GM19395 (cell line): ENCODE measurements around the gene BRD2.
"Not testable (repeated sequence)": the region's sequence is repeated elsewhere in the genome, so short reads cannot be mapped to it uniquely, and the experiment has no call there.

Experiments used
- ATAC-seq: cut with Tn5 transposase; IDR thresholded peaks from one replicate; pipeline ENCODE4 v1.9.1; 2021; ENCODE audit warnings: mild to moderate bottlenecking, moderate library complexity; ENCODE audit not compliant: unreplicated experiment

BRD2 gene

GRCh38 chr6:32968093-32968866 is at the start of gene BRD2:
BRD2 (plus strand) TSS chr6:32968594; CDS start chr6:32972899, 4,305 bp downstream.
- no peak for ATAC-seq

GRCh38 chr6:32920715-32921114 is 47.7 kb upstream of the BRD2 start:
- ATAC-seq, result no peak

GRCh38 chr6:32922083-32922482 is 46.3 kb upstream of the BRD2 start:
- ATAC-seq, result no peak

- no peak for ATAC-seq
These were observed 37.2 kb upstream of the BRD2 start for GRCh38 chr6:32931211-32931610.

- no peak for ATAC-seq
These were observed 36.1 kb upstream of the BRD2 start for GRCh38 chr6:32932132-32932868.

GRCh38 chr6:32933661-32934085 is 34.7 kb upstream of the BRD2 start:
- ATAC-seq, result no peak

GRCh38 chr6:32935551-32936238 is 32.7 kb upstream of the BRD2 start:
- no peak for ATAC-seq

GRCh38 chr6:32936239-32937152 is 31.9 kb upstream of the BRD2 start:
- ATAC-seq, result no peak

GRCh38 chr6:32937230-32937633 is 31.2 kb upstream of the BRD2 start:
- ATAC-seq, result no peak

- no peak for ATAC-seq
These were observed 29.9 kb upstream of the BRD2 start for GRCh38 chr6:32938494-32938893.

GRCh38 chr6:32940656-32941213 is 27.7 kb upstream of the BRD2 start, which contains the start of gene HLA-DMB:
HLA-DMB (minus strand) TSS chr6:32941028; CDS start chr6:32940807, 221 bp downstream.
- ATAC-seq, result peak; percentile 64

- ATAC-seq, result peak; percentile 63
These were observed 27.1 kb upstream of the BRD2 start for GRCh38 chr6:32941214-32941768.

GRCh38 chr6:32942555-32943123 is 25.8 kb upstream of the BRD2 start:
- ATAC-seq, result not testable (repeated sequence)

GRCh38 chr6:32943864-32944649 is 24.3 kb upstream of the BRD2 start:
- ATAC-seq, result peak; percentile 45

GRCh38 chr6:32945108-32945760 is 23.2 kb upstream of the BRD2 start:
- ATAC-seq, result no peak

- ATAC-seq, result no peak
These were observed 22.4 kb upstream of the BRD2 start for GRCh38 chr6:32945953-32946352.

GRCh38 chr6:32946893-32947292 is 21.5 kb upstream of the BRD2 start:
- no peak for ATAC-seq
